ENCODE results near the gene KPRP. TPM values are rescaled to one million over a fixed set of nuclear protein-coding genes. Genes with fewer than 3 reads are reported as not detected.

KPRP gene
- total and polyA plus RNA-seq, 2 experiments from 2014 or later: not detected

DNA sequence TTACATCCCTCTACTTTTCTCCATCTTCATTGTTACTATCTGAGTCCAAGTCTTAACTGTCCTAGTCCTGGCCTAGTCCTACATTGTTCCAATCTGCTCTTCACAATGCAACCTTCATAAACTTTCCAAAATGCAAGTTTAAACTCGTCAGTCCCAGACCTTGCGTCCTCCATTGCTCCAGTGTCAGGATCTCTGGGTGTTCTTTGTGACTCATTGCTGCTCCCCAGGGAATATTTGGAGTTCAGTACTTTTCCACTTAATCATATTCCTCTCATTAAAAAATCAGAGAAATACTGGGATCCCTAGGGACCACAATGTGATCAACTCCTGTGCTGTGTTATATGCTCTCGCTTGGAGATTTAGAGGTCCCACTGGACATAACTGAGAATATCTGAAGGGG lies 18.0 kb upstream of the KPRP start:
- Histone ChIP-seq H3K27me3 (ENCODE audit: insufficient read depth) (no peaks in the 10 kb centered on the region), H2AFZ (peak overlapping the region; percentile 6; the same call in 1 of the 2 replicates), H4K20me1 (replicated peaks; ENCODE audit: insufficient read depth) (no peaks in the 10 kb centered on the region), H3F3A (replicated peaks; ENCODE audit: low read depth) (no peaks in the 10 kb centered on the region), H3K36me3 (ENCODE audit: insufficient read depth) (no peaks in the 10 kb centered on the region), H3K4me3 (no peak overlapping the region), H3K4me1 (ENCODE audit: insufficient read depth) (peaks cover 8% of the 10 kb centered on the region; the same call in 1 of the 2 replicates), H3K9me2 (ENCODE audit: insufficient read depth) (peaks cover 15% of the 10 kb centered on the region), H3K4me2 (no peak overlapping the region), H3K79me2 (replicated peaks; ENCODE audit: insufficient read depth) (no peaks in the 10 kb centered on the region), H3K27ac (ENCODE audit: low read depth) (no peak overlapping the region)
- no peak overlapping the region for H3K4me3 Mint-ChIP-seq
- no peak for DNase-seq (ENCODE audit: low spot score)
- peaks cover 4% of the 10 kb centered on the region; the same call in 2 of the 3 replicates for H3K4me1 Mint-ChIP-seq
- H3K36me3 Mint-ChIP-seq (ENCODE audit: low read depth): no peaks in the 10 kb centered on the region
- no peak overlapping the region for H3K27ac Mint-ChIP-seq
- no peak for ATAC-seq
- TF ChIP-seq JUNB (IDR thresholded peaks at IDR 0.05; ENCODE audit: unreplicated experiment) (no peak), CREB1 (CRISPR knock-in tag; IDR thresholded peaks at IDR 0.05; ENCODE audit: low read depth) (no peak), STAT1 (IDR thresholded peaks at IDR 0.05; ENCODE audit: unreplicated experiment) (no peak), ZNF331 (CRISPR knock-in tag; IDR thresholded peaks at IDR 0.05; ENCODE audit: low read depth) (no peak), EZH2phosphoT487 (IDR thresholded peaks at IDR 0.05; ENCODE audit: unreplicated experiment) (no peak), ZNF114 (CRISPR knock-in tag; IDR thresholded peaks at IDR 0.05) (no peak), POLR2AphosphoS5 (IDR thresholded peaks at IDR 0.05; ENCODE audit: low read depth) (no peak), NANOG (IDR thresholded peaks at IDR 0.05; ENCODE audit: borderline replicate concordance) (no peak), EZH2 (IDR thresholded peaks at IDR 0.05; ENCODE audit: low read depth, unreplicated experiment) (no peak)
- TF ChIP-seq, protein P1, sequence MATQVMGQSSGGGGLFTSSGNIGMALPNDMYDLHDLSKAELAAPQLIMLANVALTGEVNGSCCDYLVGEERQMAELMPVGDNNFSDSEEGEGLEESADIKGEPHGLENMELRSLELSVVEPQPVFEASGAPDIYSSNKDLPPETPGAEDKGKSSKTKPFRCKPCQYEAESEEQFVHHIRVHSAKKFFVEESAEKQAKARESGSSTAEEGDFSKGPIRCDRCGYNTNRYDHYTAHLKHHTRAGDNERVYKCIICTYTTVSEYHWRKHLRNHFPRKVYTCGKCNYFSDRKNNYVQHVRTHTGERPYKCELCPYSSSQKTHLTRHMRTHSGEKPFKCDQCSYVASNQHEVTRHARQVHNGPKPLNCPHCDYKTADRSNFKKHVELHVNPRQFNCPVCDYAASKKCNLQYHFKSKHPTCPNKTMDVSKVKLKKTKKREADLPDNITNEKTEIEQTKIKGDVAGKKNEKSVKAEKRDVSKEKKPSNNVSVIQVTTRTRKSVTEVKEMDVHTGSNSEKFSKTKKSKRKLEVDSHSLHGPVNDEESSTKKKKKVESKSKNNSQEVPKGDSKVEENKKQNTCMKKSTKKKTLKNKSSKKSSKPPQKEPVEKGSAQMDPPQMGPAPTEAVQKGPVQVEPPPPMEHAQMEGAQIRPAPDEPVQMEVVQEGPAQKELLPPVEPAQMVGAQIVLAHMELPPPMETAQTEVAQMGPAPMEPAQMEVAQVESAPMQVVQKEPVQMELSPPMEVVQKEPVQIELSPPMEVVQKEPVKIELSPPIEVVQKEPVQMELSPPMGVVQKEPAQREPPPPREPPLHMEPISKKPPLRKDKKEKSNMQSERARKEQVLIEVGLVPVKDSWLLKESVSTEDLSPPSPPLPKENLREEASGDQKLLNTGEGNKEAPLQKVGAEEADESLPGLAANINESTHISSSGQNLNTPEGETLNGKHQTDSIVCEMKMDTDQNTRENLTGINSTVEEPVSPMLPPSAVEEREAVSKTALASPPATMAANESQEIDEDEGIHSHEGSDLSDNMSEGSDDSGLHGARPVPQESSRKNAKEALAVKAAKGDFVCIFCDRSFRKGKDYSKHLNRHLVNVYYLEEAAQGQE (IDR thresholded peaks at IDR 0.05; ENCODE audit: unreplicated experiment): no peak
- TF ChIP-seq, protein P2, sequence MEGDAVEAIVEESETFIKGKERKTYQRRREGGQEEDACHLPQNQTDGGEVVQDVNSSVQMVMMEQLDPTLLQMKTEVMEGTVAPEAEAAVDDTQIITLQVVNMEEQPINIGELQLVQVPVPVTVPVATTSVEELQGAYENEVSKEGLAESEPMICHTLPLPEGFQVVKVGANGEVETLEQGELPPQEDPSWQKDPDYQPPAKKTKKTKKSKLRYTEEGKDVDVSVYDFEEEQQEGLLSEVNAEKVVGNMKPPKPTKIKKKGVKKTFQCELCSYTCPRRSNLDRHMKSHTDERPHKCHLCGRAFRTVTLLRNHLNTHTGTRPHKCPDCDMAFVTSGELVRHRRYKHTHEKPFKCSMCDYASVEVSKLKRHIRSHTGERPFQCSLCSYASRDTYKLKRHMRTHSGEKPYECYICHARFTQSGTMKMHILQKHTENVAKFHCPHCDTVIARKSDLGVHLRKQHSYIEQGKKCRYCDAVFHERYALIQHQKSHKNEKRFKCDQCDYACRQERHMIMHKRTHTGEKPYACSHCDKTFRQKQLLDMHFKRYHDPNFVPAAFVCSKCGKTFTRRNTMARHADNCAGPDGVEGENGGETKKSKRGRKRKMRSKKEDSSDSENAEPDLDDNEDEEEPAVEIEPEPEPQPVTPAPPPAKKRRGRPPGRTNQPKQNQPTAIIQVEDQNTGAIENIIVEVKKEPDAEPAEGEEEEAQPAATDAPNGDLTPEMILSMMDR (conservative IDR thresholded peaks at IDR 0.05; ENCODE audit: low read depth in 2 of 2): no peak
- TF ChIP-seq, protein P3, sequence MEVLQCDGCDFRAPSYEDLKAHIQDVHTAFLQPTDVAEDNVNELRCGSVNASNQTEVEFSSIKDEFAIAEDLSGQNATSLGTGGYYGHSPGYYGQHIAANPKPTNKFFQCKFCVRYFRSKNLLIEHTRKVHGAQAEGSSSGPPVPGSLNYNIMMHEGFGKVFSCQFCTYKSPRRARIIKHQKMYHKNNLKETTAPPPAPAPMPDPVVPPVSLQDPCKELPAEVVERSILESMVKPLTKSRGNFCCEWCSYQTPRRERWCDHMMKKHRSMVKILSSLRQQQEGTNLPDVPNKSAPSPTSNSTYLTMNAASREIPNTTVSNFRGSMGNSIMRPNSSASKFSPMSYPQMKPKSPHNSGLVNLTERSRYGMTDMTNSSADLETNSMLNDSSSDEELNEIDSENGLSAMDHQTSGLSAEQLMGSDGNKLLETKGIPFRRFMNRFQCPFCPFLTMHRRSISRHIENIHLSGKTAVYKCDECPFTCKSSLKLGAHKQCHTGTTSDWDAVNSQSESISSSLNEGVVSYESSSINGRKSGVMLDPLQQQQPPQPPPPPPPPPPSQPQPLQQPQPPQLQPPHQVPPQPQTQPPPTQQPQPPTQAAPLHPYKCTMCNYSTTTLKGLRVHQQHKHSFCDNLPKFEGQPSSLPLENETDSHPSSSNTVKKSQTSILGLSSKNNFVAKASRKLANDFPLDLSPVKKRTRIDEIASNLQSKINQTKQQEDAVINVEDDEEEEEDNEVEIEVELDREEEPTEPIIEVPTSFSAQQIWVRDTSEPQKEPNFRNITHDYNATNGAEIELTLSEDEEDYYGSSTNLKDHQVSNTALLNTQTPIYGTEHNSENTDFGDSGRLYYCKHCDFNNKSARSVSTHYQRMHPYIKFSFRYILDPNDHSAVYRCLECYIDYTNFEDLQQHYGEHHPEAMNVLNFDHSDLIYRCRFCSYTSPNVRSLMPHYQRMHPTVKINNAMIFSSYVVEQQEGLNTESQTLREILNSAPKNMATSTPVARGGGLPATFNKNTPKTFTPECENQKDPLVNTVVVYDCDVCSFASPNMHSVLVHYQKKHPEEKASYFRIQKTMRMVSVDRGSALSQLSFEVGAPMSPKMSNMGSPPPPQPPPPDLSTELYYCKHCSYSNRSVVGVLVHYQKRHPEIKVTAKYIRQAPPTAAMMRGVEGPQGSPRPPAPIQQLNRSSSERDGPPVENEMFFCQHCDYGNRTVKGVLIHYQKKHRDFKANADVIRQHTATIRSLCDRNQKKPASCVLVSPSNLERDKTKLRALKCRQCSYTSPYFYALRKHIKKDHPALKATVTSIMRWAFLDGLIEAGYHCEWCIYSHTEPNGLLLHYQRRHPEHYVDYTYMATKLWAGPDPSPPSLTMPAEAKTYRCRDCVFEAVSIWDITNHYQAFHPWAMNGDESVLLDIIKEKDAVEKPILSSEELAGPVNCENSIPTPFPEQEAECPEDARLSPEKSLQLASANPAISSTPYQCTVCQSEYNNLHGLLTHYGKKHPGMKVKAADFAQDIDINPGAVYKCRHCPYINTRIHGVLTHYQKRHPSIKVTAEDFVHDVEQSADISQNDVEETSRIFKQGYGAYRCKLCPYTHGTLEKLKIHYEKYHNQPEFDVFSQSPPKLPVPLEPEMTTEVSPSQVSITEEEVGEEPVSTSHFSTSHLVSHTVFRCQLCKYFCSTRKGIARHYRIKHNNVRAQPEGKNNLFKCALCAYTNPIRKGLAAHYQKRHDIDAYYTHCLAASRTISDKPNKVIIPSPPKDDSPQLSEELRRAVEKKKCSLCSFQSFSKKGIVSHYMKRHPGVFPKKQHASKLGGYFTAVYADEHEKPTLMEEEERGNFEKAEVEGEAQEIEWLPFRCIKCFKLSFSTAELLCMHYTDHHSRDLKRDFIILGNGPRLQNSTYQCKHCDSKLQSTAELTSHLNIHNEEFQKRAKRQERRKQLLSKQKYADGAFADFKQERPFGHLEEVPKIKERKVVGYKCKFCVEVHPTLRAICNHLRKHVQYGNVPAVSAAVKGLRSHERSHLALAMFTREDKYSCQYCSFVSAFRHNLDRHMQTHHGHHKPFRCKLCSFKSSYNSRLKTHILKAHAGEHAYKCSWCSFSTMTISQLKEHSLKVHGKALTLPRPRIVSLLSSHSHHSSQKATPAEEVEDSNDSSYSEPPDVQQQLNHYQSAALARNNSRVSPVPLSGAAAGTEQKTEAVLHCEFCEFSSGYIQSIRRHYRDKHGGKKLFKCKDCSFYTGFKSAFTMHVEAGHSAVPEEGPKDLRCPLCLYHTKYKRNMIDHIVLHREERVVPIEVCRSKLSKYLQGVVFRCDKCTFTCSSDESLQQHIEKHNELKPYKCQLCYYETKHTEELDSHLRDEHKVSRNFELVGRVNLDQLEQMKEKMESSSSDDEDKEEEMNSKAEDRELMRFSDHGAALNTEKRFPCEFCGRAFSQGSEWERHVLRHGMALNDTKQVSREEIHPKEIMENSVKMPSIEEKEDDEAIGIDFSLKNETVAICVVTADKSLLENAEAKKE (CRISPR knock-in tag; IDR thresholded peaks at IDR 0.05): no peak
- TF ChIP-seq, protein P4, sequence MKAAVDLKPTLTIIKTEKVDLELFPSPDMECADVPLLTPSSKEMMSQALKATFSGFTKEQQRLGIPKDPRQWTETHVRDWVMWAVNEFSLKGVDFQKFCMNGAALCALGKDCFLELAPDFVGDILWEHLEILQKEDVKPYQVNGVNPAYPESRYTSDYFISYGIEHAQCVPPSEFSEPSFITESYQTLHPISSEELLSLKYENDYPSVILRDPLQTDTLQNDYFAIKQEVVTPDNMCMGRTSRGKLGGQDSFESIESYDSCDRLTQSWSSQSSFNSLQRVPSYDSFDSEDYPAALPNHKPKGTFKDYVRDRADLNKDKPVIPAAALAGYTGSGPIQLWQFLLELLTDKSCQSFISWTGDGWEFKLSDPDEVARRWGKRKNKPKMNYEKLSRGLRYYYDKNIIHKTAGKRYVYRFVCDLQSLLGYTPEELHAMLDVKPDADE (IDR thresholded peaks at IDR 0.05): no peak
- H3K27me3 Mint-ChIP-seq (ENCODE audit: insufficient read depth, low read depth, poor library complexity): peaks cover 6% of the 10 kb centered on the region
- no peaks in the 10 kb centered on the region; the same call in 2 of the 3 replicates for H3K9me3 Mint-ChIP-seq

All from GM23338 (cell line).